Measurements from ENCODE around the gene GMFB. TPM values are rescaled to one million over a fixed set of nuclear protein-coding genes. Genes with fewer than 3 reads are reported as not detected.

Gene GMFB
- total and polyA plus RNA-seq, 2 experiments from 2014 or later, result 56.5 to 88.3 TPM

DNA sequence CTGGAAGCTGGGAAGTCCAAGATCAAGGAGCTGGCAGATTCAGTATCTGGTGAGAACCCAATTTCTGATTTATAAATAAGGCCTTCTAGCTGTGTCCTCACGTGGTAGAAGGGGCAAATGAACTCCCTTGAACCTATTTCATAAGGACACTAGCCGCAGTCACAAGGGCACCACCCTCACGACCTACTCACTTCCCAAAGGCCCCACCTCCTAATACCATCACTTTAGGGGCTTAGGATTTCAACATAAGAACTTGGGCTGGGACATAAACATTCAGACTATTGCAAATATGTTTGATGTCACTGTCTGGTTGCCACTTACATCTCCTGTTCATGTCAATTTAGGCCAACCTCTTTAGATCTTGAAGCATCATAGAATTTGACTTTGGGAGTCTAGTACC, 36.8 kb downstream of the GMFB start:
- Histone ChIP-seq H3F3A (replicated peaks; ENCODE audit: low read depth) (no peaks in the 10 kb centered on the region), H3K4me1 (ENCODE audit: insufficient read depth) (no peaks in the 10 kb centered on the region), H2AFZ (no peak overlapping the region), H3K79me2 (replicated peaks; ENCODE audit: insufficient read depth) (no peaks in the 10 kb centered on the region), H3K27me3 (ENCODE audit: insufficient read depth) (no peaks in the 10 kb centered on the region), H3K4me2 (no peak overlapping the region), H3K4me3 (no peak overlapping the region), H3K27ac (ENCODE audit: low read depth) (no peak overlapping the region), H3K36me3 (ENCODE audit: insufficient read depth) (no peaks in the 10 kb centered on the region), H4K20me1 (replicated peaks; ENCODE audit: insufficient read depth) (no peaks in the 10 kb centered on the region), H3K9me2 (ENCODE audit: insufficient read depth) (0 out of 2 replicates have a peak, but pooled peaks cover 6% of the 10 kb centered on the region)
- peaks cover 2% of the 10 kb centered on the region; the same call in 1 of the 3 replicates for H3K4me1 Mint-ChIP-seq
- no peak for DNase-seq (ENCODE audit: low spot score)
- no peaks in the 10 kb centered on the region for H3K36me3 Mint-ChIP-seq (ENCODE audit: low read depth)
- H3K9me3 Mint-ChIP-seq, result no peaks in the 10 kb centered on the region
- no peak for ATAC-seq
- TF ChIP-seq, protein P1, sequence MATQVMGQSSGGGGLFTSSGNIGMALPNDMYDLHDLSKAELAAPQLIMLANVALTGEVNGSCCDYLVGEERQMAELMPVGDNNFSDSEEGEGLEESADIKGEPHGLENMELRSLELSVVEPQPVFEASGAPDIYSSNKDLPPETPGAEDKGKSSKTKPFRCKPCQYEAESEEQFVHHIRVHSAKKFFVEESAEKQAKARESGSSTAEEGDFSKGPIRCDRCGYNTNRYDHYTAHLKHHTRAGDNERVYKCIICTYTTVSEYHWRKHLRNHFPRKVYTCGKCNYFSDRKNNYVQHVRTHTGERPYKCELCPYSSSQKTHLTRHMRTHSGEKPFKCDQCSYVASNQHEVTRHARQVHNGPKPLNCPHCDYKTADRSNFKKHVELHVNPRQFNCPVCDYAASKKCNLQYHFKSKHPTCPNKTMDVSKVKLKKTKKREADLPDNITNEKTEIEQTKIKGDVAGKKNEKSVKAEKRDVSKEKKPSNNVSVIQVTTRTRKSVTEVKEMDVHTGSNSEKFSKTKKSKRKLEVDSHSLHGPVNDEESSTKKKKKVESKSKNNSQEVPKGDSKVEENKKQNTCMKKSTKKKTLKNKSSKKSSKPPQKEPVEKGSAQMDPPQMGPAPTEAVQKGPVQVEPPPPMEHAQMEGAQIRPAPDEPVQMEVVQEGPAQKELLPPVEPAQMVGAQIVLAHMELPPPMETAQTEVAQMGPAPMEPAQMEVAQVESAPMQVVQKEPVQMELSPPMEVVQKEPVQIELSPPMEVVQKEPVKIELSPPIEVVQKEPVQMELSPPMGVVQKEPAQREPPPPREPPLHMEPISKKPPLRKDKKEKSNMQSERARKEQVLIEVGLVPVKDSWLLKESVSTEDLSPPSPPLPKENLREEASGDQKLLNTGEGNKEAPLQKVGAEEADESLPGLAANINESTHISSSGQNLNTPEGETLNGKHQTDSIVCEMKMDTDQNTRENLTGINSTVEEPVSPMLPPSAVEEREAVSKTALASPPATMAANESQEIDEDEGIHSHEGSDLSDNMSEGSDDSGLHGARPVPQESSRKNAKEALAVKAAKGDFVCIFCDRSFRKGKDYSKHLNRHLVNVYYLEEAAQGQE (IDR thresholded peaks at IDR 0.05; ENCODE audit: unreplicated experiment), result no peak
- no peak for TF ChIP-seq POLR2AphosphoS5 (IDR thresholded peaks at IDR 0.05; ENCODE audit: low read depth)
- TF ChIP-seq EZH2phosphoT487 (IDR thresholded peaks at IDR 0.05; ENCODE audit: unreplicated experiment), result no peak
- no peak for TF ChIP-seq NANOG (IDR thresholded peaks at IDR 0.05; ENCODE audit: borderline replicate concordance)
- TF ChIP-seq CTCF (conservative IDR thresholded peaks at IDR 0.05; ENCODE audit: low read depth in 2 of 2), result no peak
- no peak for TF ChIP-seq ZNF114 (CRISPR knock-in tag; IDR thresholded peaks at IDR 0.05)
- TF ChIP-seq, protein P2, sequence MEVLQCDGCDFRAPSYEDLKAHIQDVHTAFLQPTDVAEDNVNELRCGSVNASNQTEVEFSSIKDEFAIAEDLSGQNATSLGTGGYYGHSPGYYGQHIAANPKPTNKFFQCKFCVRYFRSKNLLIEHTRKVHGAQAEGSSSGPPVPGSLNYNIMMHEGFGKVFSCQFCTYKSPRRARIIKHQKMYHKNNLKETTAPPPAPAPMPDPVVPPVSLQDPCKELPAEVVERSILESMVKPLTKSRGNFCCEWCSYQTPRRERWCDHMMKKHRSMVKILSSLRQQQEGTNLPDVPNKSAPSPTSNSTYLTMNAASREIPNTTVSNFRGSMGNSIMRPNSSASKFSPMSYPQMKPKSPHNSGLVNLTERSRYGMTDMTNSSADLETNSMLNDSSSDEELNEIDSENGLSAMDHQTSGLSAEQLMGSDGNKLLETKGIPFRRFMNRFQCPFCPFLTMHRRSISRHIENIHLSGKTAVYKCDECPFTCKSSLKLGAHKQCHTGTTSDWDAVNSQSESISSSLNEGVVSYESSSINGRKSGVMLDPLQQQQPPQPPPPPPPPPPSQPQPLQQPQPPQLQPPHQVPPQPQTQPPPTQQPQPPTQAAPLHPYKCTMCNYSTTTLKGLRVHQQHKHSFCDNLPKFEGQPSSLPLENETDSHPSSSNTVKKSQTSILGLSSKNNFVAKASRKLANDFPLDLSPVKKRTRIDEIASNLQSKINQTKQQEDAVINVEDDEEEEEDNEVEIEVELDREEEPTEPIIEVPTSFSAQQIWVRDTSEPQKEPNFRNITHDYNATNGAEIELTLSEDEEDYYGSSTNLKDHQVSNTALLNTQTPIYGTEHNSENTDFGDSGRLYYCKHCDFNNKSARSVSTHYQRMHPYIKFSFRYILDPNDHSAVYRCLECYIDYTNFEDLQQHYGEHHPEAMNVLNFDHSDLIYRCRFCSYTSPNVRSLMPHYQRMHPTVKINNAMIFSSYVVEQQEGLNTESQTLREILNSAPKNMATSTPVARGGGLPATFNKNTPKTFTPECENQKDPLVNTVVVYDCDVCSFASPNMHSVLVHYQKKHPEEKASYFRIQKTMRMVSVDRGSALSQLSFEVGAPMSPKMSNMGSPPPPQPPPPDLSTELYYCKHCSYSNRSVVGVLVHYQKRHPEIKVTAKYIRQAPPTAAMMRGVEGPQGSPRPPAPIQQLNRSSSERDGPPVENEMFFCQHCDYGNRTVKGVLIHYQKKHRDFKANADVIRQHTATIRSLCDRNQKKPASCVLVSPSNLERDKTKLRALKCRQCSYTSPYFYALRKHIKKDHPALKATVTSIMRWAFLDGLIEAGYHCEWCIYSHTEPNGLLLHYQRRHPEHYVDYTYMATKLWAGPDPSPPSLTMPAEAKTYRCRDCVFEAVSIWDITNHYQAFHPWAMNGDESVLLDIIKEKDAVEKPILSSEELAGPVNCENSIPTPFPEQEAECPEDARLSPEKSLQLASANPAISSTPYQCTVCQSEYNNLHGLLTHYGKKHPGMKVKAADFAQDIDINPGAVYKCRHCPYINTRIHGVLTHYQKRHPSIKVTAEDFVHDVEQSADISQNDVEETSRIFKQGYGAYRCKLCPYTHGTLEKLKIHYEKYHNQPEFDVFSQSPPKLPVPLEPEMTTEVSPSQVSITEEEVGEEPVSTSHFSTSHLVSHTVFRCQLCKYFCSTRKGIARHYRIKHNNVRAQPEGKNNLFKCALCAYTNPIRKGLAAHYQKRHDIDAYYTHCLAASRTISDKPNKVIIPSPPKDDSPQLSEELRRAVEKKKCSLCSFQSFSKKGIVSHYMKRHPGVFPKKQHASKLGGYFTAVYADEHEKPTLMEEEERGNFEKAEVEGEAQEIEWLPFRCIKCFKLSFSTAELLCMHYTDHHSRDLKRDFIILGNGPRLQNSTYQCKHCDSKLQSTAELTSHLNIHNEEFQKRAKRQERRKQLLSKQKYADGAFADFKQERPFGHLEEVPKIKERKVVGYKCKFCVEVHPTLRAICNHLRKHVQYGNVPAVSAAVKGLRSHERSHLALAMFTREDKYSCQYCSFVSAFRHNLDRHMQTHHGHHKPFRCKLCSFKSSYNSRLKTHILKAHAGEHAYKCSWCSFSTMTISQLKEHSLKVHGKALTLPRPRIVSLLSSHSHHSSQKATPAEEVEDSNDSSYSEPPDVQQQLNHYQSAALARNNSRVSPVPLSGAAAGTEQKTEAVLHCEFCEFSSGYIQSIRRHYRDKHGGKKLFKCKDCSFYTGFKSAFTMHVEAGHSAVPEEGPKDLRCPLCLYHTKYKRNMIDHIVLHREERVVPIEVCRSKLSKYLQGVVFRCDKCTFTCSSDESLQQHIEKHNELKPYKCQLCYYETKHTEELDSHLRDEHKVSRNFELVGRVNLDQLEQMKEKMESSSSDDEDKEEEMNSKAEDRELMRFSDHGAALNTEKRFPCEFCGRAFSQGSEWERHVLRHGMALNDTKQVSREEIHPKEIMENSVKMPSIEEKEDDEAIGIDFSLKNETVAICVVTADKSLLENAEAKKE (CRISPR knock-in tag; IDR thresholded peaks at IDR 0.05), result no peak
- TF ChIP-seq EZH2 (IDR thresholded peaks at IDR 0.05; ENCODE audit: low read depth, unreplicated experiment), result no peak
- H3K27ac Mint-ChIP-seq, result no peak overlapping the region
- no peak overlapping the region for H3K4me3 Mint-ChIP-seq
- no peaks in the 10 kb centered on the region for H3K27me3 Mint-ChIP-seq (ENCODE audit: insufficient read depth, low read depth, poor library complexity)

Measured in GM23338 (cell line).